Activated naive CD8-positive, alpha-beta T cell treated with anti-CD3 and anti-CD28 coated beads for 36 hours (primary cell): ENCODE data around the gene ABRAXAS1. TPM values are rescaled to one million over a fixed set of nuclear protein-coding genes. Genes with fewer than 3 reads are reported as not detected.

Source experiments
- DNase-seq: peaks from one replicate; pipeline ENCODE4 v3.0.0; 2021
- H3K27ac Mint-ChIP-seq: one replicate; pipeline ENCODE4 v1.8.0; 2022; ENCODE audit warnings: mild to moderate bottlenecking, moderate library complexity, mixed read lengths
- H3K27me3 Mint-ChIP-seq: one replicate; pipeline ENCODE4 v1.8.0; 2022; ENCODE audit warnings: mild to moderate bottlenecking, mixed read lengths
- H3K36me3 Mint-ChIP-seq: one replicate; pipeline ENCODE4 v1.8.0; 2021; ENCODE audit warnings: mild to moderate bottlenecking, mixed read lengths
- H3K4me1 Mint-ChIP-seq: one replicate; pipeline ENCODE4 v1.8.0; 2021; ENCODE audit warnings: mixed read lengths
- H3K4me3 Mint-ChIP-seq: one replicate; pipeline ENCODE4 v1.8.0; 2022; ENCODE audit warnings: mild to moderate bottlenecking, moderate library complexity, mixed read lengths
- H3K9me3 Mint-ChIP-seq: one replicate; pipeline ENCODE4 v1.8.0; 2022; ENCODE audit warnings: mixed read lengths
- total RNA-seq, 2 experiments: library from RNA; stranded (reverse); gene quantifications; one replicate each; pipeline ENCODE4 v1.2.3, GENCODE V29; 2021

Gene ABRAXAS1
- total RNA-seq, 2 experiments from 2014 or later: 18.5 TPM

DNA sequence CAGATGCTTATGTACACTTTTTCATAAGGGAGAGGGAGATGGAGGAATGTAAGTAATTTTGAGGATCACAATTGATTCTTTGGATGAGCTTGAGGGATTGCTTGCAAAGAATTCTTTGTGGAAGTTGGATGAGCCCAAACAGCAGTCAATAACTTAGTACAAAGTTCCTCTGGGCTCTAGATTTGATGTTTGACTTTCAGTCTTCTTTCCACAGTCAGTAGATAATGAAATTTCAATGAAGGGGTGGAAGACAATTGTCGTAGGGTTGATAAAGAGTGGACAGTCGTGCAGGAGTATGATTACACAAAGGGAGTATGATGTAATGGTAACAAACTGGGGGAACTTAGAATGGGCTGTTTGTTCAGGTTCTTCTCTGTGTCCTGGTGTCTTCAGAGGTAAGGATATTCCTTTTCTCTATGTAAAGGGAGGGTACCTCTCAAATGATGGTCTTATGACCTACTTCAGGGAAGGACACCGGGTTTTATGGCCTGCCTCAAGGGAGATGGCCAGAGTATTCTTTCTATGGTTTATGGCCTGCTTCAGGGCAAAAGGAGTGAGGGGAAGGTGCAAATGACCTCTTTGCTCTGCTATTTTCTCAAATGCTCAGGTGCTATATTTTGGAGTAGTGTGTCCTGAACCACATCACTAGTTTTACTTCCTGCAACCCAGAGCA is 1.7 kb upstream of the ABRAXAS1 start:
- Mint-ChIP-seq H3K4me1 (peaks cover 15% of the 10 kb centered on the region), H3K27me3 (no peaks in the 10 kb centered on the region), H3K9me3 (no peaks in the 10 kb centered on the region), H3K27ac (no peak overlapping the region), H3K4me3 (no peak overlapping the region), H3K36me3 (peaks cover 4% of the 10 kb centered on the region)
- DNase-seq: no peak

DNA sequence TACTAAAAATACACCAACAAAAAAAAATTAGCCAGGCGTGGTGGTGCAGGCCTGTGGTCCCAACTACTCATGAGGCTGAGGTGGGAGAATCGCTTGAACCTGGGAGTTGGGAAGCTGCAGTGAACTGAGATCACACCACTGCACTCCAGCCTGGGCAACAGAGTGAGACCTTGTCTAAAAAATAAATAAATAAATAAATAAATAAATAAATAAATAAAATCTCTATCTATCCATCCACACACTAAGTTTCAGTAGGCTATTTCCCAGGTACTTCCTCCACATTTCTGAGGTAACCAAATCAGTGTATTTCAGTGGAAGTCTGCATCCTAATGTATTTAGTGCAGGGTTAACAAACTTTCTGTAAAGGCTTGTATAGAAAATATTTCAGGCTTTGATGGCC is 10.9 kb downstream of the ABRAXAS1 start:
- H3K9me3 Mint-ChIP-seq: no peaks in the 10 kb centered on the region
- H3K27me3 Mint-ChIP-seq: no peaks in the 10 kb centered on the region
- H3K4me1 Mint-ChIP-seq: peaks cover 8% of the 10 kb centered on the region
- no peak for DNase-seq
- no peak overlapping the region for H3K4me3 Mint-ChIP-seq
- peaks cover 11% of the 10 kb centered on the region for H3K36me3 Mint-ChIP-seq
- no peak overlapping the region for H3K27ac Mint-ChIP-seq

DNA sequence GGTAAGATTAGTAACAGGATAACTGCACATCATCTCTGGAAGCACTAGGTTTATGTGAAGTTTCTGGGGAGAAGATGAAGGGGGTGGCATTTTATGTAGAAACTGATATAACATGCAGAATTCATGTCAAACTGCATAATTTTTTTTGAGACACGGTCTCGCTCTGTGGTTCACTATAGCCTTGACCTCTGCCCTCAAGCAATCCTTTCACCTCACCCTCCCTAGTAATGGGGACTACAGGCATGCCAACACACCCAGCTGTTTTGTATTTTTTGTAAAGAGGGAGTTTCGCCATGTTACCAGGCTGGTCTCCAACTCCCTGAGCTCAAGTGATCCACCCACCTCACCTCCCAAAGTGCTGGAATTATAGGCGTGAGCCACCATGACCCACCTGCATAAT is 11.5 kb downstream of the ABRAXAS1 start:
- peaks cover 12% of the 10 kb centered on the region for H3K36me3 Mint-ChIP-seq
- no peak overlapping the region for H3K27ac Mint-ChIP-seq
- peaks cover 8% of the 10 kb centered on the region for H3K4me1 Mint-ChIP-seq
- no peak overlapping the region for H3K4me3 Mint-ChIP-seq
- H3K27me3 Mint-ChIP-seq: no peaks in the 10 kb centered on the region
- H3K9me3 Mint-ChIP-seq: no peaks in the 10 kb centered on the region
- DNase-seq: no peak

DNA sequence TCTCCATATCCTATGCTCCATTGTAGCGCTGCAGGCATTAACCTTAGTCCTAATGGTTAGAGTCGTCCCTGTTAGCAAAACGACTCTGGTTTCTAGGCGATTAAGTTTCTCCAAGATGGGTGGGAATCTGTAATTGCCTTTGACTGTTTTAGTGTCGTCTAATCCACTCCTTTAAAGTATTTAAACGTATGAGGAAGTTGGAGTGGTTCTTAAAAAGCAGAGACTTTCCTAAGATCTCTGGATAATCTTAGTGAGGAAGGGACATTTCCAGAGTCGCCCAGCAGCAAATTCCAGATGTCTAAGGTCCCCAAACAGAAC is 28.8 kb downstream of the ABRAXAS1 start:
- Mint-ChIP-seq H3K4me3 (peak overlapping the region; percentile 97), H3K36me3 (peaks cover 49% of the 10 kb centered on the region), H3K4me1 (peaks cover 41% of the 10 kb centered on the region), H3K9me3 (no peaks in the 10 kb centered on the region), H3K27me3 (no peaks in the 10 kb centered on the region), H3K27ac (peak overlapping the region; percentile 99)
- no peak for DNase-seq

DNA sequence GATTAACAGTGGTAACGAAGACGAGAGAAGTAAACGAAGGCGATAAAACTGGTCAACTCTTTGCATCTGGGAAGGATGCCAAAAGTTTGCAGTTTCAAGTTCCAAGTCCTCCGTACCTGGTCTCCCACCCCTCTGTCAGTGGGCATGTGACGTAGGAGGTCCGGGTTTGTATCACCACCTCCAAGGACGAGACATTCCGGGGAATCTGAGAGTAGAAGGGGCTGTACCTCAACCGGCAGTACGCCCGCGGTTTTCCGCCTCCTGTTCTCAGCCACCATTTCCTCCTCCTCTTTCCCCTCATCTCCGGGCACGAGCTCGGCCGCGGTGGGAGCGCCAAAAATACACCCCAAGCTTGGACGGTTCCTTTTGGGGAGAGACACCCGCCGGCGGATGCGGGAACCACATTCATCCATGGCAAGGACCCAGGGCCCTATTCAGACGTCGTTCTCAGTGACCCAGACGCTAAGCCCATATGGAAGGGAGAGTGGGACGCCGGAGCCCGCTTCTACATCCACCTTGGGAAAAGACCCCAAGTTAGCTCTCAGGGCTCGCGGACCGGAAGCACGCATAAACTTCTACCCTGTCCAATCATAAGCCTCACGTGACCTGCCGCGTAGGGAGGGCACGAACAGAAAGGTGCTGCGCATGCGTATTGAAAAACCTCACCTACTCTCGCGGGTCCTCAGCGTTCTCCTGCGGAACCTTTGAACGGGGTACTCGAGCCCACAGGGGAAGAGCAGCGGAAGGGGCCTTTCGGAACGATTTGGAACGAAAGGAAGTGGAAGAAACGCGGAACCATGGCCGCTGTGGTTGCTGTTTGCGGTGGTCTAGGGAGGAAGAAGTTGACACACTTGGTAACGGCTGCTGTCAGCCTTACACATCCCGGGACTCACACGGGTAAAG is 29.4 kb downstream of the ABRAXAS1 start, which contains the start of the genes HELQ and MRPS18C:
HELQ (minus strand) TSS at position 543 of the 903 bp plus-strand sequence; CDS start at position 413, 130 bp downstream.
MRPS18C (plus strand) TSS at position 778 of the 903 bp plus-strand sequence; CDS start at position 798, 20 bp downstream.
- Mint-ChIP-seq H3K27ac (peak within 1 kb of the TSS; percentile 99), H3K27me3 (no peaks in the 10 kb centered on the region), H3K9me3 (no peaks in the 10 kb centered on the region), H3K4me3 (peak within 1 kb of the TSS; percentile 97), H3K36me3 (peaks cover 51% of the 10 kb centered on the region), H3K4me1 (peaks cover 41% of the 10 kb centered on the region)
- peak; percentile 94 for DNase-seq

DNA sequence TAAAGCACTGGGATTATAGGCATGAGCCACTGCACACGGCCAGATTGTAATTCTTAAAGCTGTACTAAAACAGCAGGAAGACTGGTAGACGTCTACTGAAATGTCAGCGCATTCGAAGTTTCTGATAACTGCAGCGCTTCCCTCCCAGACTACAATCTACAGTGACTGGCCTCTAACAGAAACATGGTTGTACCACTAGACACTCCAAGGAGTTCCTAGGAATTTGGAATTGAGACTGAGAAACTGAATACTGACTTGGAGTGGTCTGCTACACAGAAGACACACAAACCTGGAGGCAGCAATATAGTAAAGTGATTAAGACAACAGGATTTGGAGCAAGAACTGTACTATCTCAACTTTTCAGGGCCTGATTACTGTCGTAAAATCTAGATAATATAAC is 30.2 kb downstream of the ABRAXAS1 start:
- H3K27ac Mint-ChIP-seq: peak overlapping the region; percentile 99
- no peaks in the 10 kb centered on the region for H3K27me3 Mint-ChIP-seq
- peak overlapping the region; percentile 97 for H3K4me3 Mint-ChIP-seq
- peaks cover 41% of the 10 kb centered on the region for H3K4me1 Mint-ChIP-seq
- H3K9me3 Mint-ChIP-seq: no peaks in the 10 kb centered on the region
- H3K36me3 Mint-ChIP-seq: peaks cover 53% of the 10 kb centered on the region
- no peak for DNase-seq

DNA sequence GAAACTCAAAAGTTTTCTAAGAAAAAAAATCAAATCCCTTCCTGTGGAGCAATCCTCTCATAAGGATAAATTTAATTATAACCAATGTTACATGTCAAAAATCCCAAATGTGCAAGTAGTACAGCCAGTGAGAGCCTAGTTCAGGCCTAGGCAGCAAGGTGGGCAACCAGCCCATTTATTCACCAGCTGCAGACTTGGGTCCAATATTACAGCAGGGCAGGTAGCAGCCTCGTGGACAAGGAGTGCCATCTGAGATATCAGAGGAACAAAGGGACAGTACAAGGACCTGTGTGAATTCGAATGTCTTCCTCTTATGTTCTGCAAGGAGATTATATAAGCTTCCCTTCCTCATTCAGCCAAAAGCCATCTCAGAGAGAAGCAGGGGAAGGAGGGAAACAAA is 35.9 kb downstream of the ABRAXAS1 start:
- no peak for DNase-seq
- Mint-ChIP-seq H3K4me1 (peaks cover 19% of the 10 kb centered on the region), H3K27ac (no peak overlapping the region), H3K27me3 (no peaks in the 10 kb centered on the region), H3K9me3 (no peaks in the 10 kb centered on the region), H3K4me3 (no peak overlapping the region), H3K36me3 (peaks cover 37% of the 10 kb centered on the region)

DNA sequence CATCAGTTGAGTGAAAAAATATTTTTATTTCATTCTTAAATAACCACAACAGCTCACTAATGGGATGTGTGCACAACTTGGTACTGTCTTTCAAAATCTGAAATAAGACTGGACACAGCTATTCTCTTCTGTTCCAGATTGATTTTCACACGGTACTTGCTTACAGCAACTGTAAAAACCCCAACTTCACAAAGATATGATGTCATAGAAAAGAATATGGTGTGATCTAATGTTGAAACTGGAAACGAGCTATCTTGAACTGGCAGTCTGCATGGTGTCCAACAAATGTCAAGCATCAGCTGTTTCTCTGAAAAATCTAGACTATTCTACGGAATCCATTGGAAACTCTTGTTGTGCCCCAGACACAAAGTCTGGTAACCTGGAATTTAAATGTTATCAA is 44.0 kb downstream of the ABRAXAS1 start:
- Mint-ChIP-seq H3K27ac (no peak overlapping the region), H3K9me3 (no peaks in the 10 kb centered on the region)

DNA sequence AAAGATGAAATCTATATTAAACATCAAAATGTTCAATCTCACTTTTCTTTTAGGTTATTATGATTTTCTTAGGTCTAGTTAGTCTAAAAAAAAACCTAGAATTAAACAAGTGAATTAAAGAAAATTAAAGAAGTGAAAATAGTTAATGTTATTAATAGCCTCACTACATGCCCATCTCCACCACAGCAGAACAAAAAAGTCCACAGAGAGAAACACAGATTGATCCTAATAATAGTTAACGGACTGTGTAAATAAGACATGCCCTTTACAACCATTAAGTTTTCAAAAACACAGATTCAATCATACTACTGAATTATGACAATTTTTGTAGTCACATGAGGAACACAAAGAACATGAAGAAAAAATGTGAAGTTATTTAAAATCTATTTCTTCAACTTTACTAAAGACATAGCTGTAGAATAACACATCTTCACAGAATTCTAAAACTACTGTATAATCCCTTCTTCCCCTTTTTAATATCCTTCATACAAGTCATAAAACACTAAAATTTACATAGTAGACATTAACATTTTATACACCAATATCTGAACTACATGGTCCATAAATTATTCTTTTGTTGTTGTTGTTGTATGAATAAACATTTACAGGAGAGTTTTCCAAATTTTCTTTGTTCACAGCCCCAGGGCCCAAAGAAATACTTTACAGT is 44.6 kb downstream of the ABRAXAS1 start:
- H3K9me3 Mint-ChIP-seq: no peaks in the 10 kb centered on the region
- H3K27ac Mint-ChIP-seq: no peak overlapping the region
- peaks cover 16% of the 10 kb centered on the region for H3K36me3 Mint-ChIP-seq
- H3K4me1 Mint-ChIP-seq: peaks cover 4% of the 10 kb centered on the region
- DNase-seq: no peak
- no peak overlapping the region for H3K4me3 Mint-ChIP-seq
- H3K27me3 Mint-ChIP-seq: no peaks in the 10 kb centered on the region

More for the DNA sequence above, 44.0 kb downstream of the ABRAXAS1 start:
- no peak for DNase-seq
- H3K4me3 Mint-ChIP-seq: no peak overlapping the region
- H3K27me3 Mint-ChIP-seq: no peaks in the 10 kb centered on the region
- no peaks in the 10 kb centered on the region for H3K4me1 Mint-ChIP-seq
- peaks cover 15% of the 10 kb centered on the region for H3K36me3 Mint-ChIP-seq

DNA sequence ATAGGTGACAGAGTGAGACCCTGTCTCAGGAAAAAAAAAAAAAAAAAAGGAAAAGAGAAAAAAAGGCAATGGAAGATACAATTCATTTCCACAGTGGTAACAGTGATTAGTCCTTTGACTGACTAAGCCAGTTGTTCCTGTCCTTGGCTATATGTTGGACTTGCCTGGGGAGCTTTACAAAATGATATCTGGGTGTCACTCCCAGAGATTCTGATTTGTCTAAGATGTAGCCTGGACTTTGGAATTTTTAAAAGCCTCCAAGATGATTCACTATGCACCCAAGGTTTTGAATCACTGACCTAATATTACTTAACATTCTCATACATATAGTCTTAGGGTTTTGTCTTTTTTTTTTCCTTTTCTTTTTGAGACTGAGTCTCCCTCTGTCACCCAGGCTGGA is 46.2 kb downstream of the ABRAXAS1 start:
- peaks cover 18% of the 10 kb centered on the region for H3K36me3 Mint-ChIP-seq
- peaks cover 4% of the 10 kb centered on the region for H3K4me1 Mint-ChIP-seq
- no peak for DNase-seq
- H3K27me3 Mint-ChIP-seq: no peaks in the 10 kb centered on the region
- peak overlapping the region; percentile 51 for H3K27ac Mint-ChIP-seq
- H3K9me3 Mint-ChIP-seq: no peaks in the 10 kb centered on the region
- no peak overlapping the region for H3K4me3 Mint-ChIP-seq

DNA sequence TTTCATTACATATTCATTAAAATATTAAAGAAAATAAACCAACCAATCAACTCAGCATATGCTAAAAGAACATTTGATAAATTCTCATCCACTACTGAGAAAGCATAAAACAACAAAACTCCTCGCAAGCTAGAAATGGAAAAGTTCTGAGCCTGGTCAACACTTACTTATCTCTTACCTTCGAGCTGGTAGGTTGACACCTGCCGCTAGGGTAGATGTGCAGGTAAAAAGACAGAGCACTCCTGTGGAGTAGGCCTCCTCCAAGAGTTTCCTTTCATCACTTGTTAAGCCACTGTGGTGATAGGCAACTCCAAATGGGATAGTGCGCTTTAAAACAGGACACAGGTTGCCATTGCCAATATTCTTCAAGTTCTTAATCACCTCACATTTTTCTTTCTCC is 48.2 kb downstream of the ABRAXAS1 start:
- no peaks in the 10 kb centered on the region for H3K9me3 Mint-ChIP-seq
- H3K4me1 Mint-ChIP-seq: peaks cover 4% of the 10 kb centered on the region
- peaks cover 16% of the 10 kb centered on the region for H3K36me3 Mint-ChIP-seq
- DNase-seq: no peak
- H3K4me3 Mint-ChIP-seq: no peak overlapping the region
- H3K27ac Mint-ChIP-seq: no peak overlapping the region
- no peaks in the 10 kb centered on the region for H3K27me3 Mint-ChIP-seq

DNA sequence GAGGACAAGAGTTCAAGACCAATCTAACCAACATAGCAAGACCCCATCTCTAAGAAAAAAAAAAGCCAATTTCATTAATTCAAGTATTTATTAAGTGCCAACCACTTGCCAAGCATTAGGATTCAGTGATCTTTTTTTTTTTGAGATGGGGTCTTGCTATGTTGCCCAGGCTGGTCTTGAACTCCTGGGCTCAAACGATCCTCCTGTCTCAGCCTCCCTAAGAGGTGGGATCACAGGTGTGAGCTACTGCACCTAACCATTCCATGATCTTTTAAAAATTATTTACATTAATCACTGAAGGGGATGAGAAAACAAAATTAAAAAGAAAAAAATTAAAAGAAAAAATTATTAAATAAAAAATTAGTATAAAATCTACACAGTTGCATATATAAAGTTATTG is 53.7 kb downstream of the ABRAXAS1 start:
- no peaks in the 10 kb centered on the region for H3K27me3 Mint-ChIP-seq
- peaks cover 13% of the 10 kb centered on the region for H3K36me3 Mint-ChIP-seq
- H3K27ac Mint-ChIP-seq: no peak overlapping the region
- peaks cover 7% of the 10 kb centered on the region for H3K4me1 Mint-ChIP-seq
- DNase-seq: no peak
- H3K9me3 Mint-ChIP-seq: no peaks in the 10 kb centered on the region
- no peak overlapping the region for H3K4me3 Mint-ChIP-seq

DNA sequence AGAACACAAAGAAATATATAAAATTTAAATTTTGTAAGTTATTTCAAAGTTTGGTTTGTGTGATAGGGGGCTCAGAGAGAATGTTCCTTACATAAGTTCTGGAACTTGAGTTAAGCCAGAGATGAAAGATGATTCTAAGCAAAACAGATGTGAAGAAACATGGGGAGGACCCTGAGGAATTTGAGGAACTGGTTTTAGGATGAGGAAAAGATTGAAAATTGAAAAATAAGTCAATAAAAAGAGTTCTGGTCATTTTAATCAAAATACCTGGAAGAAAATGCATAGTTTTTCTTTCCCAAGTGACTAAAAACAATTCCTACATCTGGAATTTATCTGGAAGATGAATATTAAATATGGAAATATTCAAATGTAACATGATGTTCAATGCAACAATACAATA is 66.7 kb downstream of the ABRAXAS1 start:
- Mint-ChIP-seq H3K27ac (no peak overlapping the region), H3K36me3 (peaks cover 10% of the 10 kb centered on the region), H3K27me3 (no peaks in the 10 kb centered on the region), H3K4me1 (no peaks in the 10 kb centered on the region), H3K4me3 (no peak overlapping the region), H3K9me3 (no peaks in the 10 kb centered on the region)
- no peak for DNase-seq

DNA sequence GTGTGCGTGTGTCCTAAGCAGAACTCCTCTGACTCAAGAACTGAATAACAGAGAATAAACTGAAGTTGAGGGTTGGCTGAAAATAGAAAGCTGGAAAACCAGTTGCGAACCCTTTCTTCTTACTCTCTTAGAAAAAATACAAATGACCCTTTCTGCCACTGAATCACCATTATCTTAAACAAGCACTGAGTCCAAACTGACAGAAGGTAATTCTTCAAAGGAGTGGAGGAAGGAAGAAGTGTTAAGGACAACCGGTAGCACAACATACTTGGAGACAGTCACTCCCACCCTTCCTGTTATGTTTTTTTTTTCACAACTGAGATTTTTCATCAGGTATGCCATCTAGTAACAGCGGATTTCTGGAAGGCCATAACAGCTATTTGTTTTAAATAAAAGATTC is 67.3 kb downstream of the ABRAXAS1 start:
- Mint-ChIP-seq H3K9me3 (no peaks in the 10 kb centered on the region), H3K27me3 (no peaks in the 10 kb centered on the region), H3K27ac (no peak overlapping the region), H3K4me1 (no peaks in the 10 kb centered on the region), H3K4me3 (no peak overlapping the region), H3K36me3 (peaks cover 10% of the 10 kb centered on the region)
- DNase-seq: no peak

DNA sequence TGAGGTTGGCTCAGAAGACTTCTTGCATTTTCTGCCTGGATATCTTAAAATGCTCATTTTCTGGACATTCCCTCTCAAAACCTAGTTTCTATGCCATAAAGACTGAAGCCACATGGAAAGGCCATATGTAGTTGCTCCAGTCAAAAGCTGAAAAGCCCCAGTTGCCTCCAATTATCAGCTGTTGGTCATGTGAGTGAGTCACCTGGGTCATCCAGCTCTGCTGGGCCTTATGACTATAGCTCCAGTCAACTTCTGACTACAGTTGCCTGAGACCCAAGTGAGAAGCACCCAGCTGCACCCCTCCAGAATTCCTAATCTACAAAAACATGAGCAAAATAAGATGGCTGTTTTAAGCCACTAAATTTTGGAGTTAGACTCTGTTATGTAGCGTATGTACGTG is 71.2 kb downstream of the ABRAXAS1 start:
- no peak overlapping the region for H3K27ac Mint-ChIP-seq
- DNase-seq: no peak
- H3K4me3 Mint-ChIP-seq: no peak overlapping the region
- H3K4me1 Mint-ChIP-seq: no peaks in the 10 kb centered on the region
- H3K9me3 Mint-ChIP-seq: no peaks in the 10 kb centered on the region
- peaks cover 6% of the 10 kb centered on the region for H3K36me3 Mint-ChIP-seq
- no peaks in the 10 kb centered on the region for H3K27me3 Mint-ChIP-seq
